ENCODE results near the gene RAB11FIP5. TPM values are rescaled to one million over a fixed set of nuclear protein-coding genes. Genes with fewer than 3 reads are reported as not detected.

RAB11FIP5 gene
- total RNA-seq, 2 experiments from 2014 or later: 4.8 to 4.9 TPM

DNA sequence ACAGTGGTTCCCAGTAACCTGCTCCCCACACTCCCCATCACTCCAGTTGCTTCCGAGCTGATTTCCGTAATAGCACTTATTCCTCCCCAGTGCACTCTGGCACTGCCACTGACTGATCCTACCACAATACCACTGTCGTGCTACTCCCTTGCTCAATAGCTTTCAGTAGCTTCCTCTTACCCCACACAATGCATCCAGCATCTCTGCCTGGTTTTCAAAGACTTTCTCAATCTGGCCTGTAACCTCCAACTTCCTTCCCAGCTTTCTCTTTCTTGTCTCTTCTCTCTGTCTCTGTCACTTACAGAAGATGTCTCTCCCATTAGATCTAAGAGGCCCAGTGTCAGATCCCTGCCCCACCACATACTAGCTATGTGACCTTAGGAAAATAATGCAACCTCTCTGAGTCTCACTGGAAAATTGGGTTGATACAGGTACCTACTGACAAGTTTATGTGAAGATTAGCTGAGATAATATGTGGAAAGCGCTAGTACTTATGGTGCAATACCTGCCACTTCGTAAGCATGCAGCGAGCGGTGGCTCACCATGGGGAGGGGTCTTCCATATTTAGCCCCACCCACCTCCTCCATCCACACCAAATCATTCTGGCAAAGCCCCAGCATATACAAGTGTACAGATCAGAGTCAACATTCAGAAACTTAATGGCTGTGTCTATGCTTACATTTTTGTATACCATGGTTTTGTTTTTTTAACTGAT, 77.9 kb downstream of the RAB11FIP5 start:
- POLR2A ChIA-PET: no interaction called here
- DNase-seq (no peak), ATAC-seq (ENCODE audit: low read depth) (no peak)
- Mint-ChIP-seq H3K9me3 (no peaks in the 10 kb centered on the region), H3K36me3 (no peaks in the 10 kb centered on the region), H3K27ac (no peak overlapping the region), H3K4me3 (no peak overlapping the region), H3K4me1 (no peaks in the 10 kb centered on the region), H3K27me3 (no peaks in the 10 kb centered on the region)

DNA sequence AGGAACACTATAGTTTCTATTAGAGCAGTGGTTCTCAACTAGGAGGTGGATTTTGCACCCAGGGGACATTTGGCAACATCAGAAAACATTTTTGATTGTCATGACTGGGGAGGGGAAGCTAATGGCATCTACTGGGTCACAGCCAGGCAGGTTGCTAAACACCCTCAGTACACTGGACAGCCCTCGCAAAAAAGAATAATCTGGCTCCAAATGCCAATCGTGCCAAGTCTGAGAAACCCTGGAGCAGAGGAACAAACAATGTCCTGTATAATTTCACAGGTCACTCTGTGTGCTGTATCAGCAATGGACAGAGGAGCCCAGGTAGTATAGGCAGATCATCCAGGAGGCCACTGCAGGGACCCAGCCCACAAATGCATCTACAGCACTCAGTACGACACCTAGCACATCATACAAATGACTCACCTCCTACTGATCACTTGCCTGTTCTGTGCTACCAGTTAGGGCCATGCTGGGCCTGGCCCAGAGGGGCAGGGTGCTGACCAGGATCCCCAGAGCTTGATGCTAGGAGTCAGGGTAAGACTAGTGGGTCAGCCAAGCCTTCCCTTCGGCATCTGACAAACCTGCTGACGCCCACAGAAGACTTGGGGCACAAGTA, 78.9 kb downstream of the RAB11FIP5 start:
- Mint-ChIP-seq H3K27me3 (no peaks in the 10 kb centered on the region), H3K27ac (no peak overlapping the region), H3K9me3 (no peaks in the 10 kb centered on the region), H3K36me3 (no peaks in the 10 kb centered on the region), H3K4me3 (no peak overlapping the region), H3K4me1 (no peaks in the 10 kb centered on the region)
- ATAC-seq (ENCODE audit: low read depth) (no peak), DNase-seq (no peak)
- POLR2A ChIA-PET: no interaction called here

DNA sequence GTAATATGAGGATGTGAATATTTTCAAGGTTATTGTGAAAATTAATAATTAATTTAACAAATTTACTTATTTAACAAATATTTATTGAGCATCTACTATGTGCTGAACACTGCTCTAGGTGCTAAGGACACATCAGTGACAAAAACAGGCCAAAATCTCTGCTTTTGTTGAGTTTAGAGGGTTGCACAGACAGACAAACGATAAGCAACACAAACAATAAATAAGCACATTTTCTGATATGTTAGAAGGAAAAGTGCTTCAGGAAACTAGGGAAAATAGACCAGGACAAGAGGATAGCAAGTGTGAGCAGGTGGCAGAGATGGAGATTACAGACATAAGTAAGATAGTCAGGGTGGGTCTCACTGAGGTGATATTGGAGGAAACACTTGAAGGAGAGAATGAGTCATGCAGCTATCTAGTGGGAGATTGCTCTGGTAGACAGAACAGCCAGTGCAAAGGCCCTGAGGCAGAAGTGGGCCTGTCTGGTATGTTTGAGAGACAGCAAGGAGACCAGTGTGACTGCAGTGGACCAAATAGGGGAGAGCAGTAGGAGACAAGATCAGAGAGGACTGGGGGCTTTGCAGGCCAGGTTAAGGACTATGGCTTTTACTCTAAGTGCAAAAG, 79.5 kb downstream of the RAB11FIP5 start:
- H3K27ac Mint-ChIP-seq: no peak overlapping the region

DNA sequence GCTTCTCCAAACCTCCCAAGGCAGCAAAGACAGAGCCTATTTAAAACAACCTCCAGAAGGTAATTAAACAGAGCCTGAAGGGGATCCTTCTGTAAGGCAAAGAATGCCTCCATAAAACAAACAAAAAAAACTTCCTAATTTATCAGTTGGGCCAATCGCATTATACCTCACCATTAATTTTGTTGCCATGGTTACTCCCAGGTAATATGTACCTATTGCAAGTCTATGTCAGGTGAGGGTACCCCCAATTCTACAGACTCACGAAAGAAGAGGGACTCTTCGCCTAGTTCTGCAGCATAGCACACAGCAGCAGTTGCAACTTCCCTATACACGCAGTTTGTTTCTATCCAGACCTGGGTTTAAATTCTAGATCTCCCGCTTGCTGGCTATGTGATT, 80.0 kb downstream of the RAB11FIP5 start:
- Mint-ChIP-seq H3K27ac (no peak overlapping the region), H3K27me3 (no peaks in the 10 kb centered on the region), H3K4me3 (no peak overlapping the region), H3K36me3 (no peaks in the 10 kb centered on the region), H3K9me3 (no peaks in the 10 kb centered on the region), H3K4me1 (no peaks in the 10 kb centered on the region)
- DNase-seq (no peak), ATAC-seq (ENCODE audit: low read depth) (no peak)
- POLR2A ChIA-PET: interaction anchor here (1.1 kb wide), 1 partner anchor 13 kb away, joined by 3 read pairs; no protein-coding TSS in a partner anchor

More for the DNA sequence above, 79.5 kb downstream of the RAB11FIP5 start:
- no peaks in the 10 kb centered on the region for H3K4me1 Mint-ChIP-seq
- H3K27me3 Mint-ChIP-seq: no peaks in the 10 kb centered on the region
- no peak for DNase-seq
- H3K36me3 Mint-ChIP-seq: no peaks in the 10 kb centered on the region
- ATAC-seq (ENCODE audit: low read depth): no peak
- POLR2A ChIA-PET: no interaction called here
- H3K9me3 Mint-ChIP-seq: no peaks in the 10 kb centered on the region
- no peak overlapping the region for H3K4me3 Mint-ChIP-seq

DNA sequence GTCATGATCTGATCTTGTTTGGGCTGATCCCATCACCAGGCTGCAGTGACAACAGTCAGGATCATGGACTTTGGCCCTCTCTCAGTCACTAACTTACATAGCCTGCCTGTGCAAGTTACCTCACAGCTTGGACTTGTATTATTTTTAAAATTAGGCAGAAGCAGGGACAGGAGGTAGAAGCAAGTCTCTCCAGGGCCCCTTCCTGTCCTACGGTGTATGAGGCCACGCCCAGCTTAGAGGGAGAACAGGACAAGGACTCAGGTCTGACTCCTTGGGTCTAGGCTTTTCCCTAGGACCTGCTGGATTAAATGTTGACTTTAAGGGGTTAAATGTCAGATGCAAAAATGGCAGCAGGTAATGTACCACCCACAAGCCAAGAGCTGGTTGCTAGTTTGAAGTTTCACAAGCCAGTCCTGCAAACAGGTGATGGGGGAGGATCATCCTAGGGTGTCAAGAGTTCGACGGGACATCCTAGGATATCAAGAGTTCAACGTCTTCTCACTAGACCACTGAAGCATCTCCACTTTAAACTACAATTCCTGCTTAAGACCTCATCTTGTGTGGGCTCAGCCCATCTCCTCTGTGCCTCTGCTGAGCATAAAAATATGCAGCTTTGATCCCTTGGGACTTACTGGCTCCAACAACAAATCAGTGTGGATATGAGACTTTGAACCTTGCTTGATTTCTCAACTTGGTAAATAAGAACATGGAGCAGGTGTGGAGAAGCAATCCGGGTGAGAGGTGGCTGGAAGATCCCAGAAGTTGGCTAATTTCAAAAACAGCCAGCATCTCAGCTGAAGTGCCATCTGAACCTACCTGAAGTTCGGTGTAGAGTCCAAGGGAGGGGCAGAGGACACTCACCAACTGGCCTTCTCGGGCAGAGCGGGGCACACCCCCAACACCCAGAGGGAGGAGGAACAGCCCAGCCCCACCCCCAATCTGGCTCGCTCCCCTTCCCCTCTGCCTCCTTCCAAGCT, 80.7 kb downstream of the RAB11FIP5 start:
- Mint-ChIP-seq H3K9me3 (no peaks in the 10 kb centered on the region), H3K27me3 (no peaks in the 10 kb centered on the region), H3K36me3 (no peaks in the 10 kb centered on the region), H3K27ac (no peak overlapping the region), H3K4me3 (no peak overlapping the region), H3K4me1 (no peaks in the 10 kb centered on the region)
- DNase-seq (no peak), ATAC-seq (ENCODE audit: low read depth) (no peak)
- POLR2A ChIA-PET: interaction anchor here (1.1 kb wide), 1 partner anchor 14 kb away, joined by 3 read pairs; no protein-coding TSS in a partner anchor

DNA sequence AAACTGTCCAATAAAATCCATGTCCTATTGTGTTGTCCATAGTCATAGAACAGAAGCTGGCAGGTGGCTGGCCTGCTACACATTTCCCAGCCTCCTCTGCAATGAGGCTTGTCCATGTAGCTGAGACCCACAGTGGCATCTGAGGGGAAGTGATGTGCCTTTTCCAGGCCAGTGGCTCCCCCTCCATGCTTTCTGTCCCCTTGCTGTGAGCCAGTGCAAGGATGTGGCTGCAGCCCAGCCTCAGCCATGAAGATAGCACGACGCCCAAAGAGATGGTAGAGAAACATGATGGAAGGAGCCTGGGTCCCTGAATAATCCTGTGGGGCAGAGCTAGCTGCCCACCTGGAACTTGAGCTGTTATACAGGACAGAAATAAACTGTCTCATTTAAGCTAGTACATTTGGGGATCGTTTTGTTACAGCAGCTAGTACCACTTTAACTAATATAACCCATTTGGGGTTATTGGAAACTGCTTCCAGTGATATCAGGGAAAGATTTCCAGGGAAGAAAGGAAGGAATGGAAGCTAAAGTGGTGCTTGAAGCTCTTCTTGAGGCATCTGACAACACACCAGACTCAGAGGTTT, 81.6 kb downstream of the RAB11FIP5 start:
- Mint-ChIP-seq H3K27me3 (no peaks in the 10 kb centered on the region), H3K4me3 (no peak overlapping the region), H3K27ac (no peak overlapping the region), H3K36me3 (no peaks in the 10 kb centered on the region), H3K4me1 (no peaks in the 10 kb centered on the region), H3K9me3 (no peaks in the 10 kb centered on the region)
- DNase-seq: no peak
- no peak for ATAC-seq (ENCODE audit: low read depth)
- POLR2A ChIA-PET: no interaction called here

DNA sequence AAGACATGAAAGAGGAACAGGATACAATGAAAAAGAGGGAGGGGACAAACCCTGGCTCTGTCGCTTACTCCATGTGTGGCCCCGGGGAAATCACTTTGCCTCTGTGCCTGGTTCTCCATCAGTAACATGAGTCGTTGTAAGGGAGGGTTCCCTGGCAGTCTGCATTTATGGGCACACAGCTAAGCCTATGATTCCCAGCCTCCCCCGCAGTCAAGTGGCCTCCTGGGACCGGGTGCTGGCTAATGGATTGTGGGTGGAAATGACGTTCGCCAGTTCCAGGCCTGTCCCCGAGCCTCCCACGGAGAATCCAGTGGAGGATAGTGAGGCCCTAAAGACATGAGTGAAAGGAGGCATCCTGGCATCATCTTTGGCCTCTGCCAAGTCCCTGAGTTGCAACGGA, 83.9 kb downstream of the RAB11FIP5 start:
- H3K4me1 Mint-ChIP-seq: no peaks in the 10 kb centered on the region
- H3K27ac Mint-ChIP-seq: no peak overlapping the region
- ATAC-seq (ENCODE audit: low read depth) (no peak), DNase-seq (no peak)
- H3K36me3 Mint-ChIP-seq: no peaks in the 10 kb centered on the region
- H3K4me3 Mint-ChIP-seq: no peak overlapping the region
- H3K9me3 Mint-ChIP-seq: no peaks in the 10 kb centered on the region
- H3K27me3 Mint-ChIP-seq: no peaks in the 10 kb centered on the region
- POLR2A ChIA-PET: no interaction called here

DNA sequence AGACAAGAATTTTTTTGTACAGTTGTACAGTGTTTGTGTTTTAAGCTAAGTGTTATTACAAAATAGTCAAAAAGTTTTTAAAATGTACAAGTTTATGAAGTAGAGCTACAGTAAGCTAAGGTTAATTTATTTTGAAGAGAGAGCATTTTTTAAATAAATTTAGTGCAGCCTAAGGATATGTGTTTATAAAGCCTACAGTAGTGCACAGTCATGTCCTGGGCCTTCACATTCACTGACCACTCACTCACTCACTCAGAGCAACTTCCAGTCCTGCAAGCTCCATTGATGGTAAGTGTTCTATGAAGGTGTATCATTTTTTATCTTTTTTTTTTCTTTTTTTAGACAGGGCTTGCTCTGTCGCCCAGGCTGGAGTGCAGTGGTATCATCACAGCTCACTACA, 85.4 kb downstream of the RAB11FIP5 start:
- H3K4me1 Mint-ChIP-seq: no peaks in the 10 kb centered on the region
- H3K27ac Mint-ChIP-seq: no peak overlapping the region
- no peak overlapping the region for H3K4me3 Mint-ChIP-seq
- no peaks in the 10 kb centered on the region for H3K27me3 Mint-ChIP-seq
- POLR2A ChIA-PET: no interaction called here
- H3K9me3 Mint-ChIP-seq: no peaks in the 10 kb centered on the region
- DNase-seq (no peak), ATAC-seq (ENCODE audit: low read depth) (no peak)
- no peaks in the 10 kb centered on the region for H3K36me3 Mint-ChIP-seq

DNA sequence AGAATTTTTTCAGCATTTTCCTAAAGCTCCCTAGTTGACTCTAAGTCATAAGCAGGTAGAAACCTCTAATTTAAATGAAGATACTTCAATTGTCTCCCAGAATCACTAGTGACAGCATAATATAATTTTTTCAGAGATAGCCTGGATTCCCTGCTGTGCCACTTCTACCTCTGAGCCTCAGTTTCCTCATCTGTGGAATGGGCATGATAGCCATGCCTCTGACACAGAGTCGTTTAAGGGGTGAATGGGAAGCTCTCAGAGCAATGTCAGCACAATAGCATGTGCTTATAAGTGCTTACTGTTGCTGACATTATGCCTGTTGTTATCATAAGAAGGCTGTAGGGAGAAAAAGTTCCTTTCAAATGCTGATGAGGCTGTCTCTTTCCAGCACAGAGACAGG, 89.3 kb downstream of the RAB11FIP5 start:
- no peak for ATAC-seq (ENCODE audit: low read depth)
- H3K9me3 Mint-ChIP-seq: no peaks in the 10 kb centered on the region

More for the DNA sequence above, 89.3 kb downstream of the RAB11FIP5 start:
- Mint-ChIP-seq H3K36me3 (no peaks in the 10 kb centered on the region), H3K27ac (no peak overlapping the region), H3K4me1 (no peaks in the 10 kb centered on the region), H3K4me3 (no peak overlapping the region), H3K27me3 (no peaks in the 10 kb centered on the region)
- DNase-seq: no peak
- POLR2A ChIA-PET: no interaction called here

Other genes with a start within 250 kb of the RAB11FIP5 start
- gene SPR, start 225.5 kb downstream of the RAB11FIP5 start, total RNA-seq: under 1 TPM; 0.60 to 0.80 TPM
- not detected for gene EMX1, start 195.4 kb downstream of the RAB11FIP5 start, total RNA-seq
- gene SFXN5, start 41.2 kb downstream of the RAB11FIP5 start, total RNA-seq: 10 to 100 TPM; 11.9 to 13.3 TPM
- gene NOTO, start 89.6 kb upstream of the RAB11FIP5 start, total RNA-seq: not detected
- 10 to 100 TPM; 18.2 to 26.9 TPM for gene SMYD5, start 101.3 kb upstream of the RAB11FIP5 start, total RNA-seq
- 10 to 100 TPM; 11.6 to 12.5 TPM for gene PRADC1, start 120.3 kb upstream of the RAB11FIP5 start, total RNA-seq
- 100 to 1,000 TPM; 243 to 271 TPM for gene CCT7, start 121.4 kb upstream of the RAB11FIP5 start, total RNA-seq
- gene FBXO41, start 171.5 kb upstream of the RAB11FIP5 start, total RNA-seq: 10 to 100 TPM; 33.6 to 35.7 TPM
- gene EGR4, start 180.6 kb upstream of the RAB11FIP5 start, total RNA-seq: not detected

All from activated naive CD8-positive, alpha-beta T cell treated with anti-CD3 and anti-CD28 coated beads, Interleukin-2, amount 10 ng/mL, durations not matched to agents 7 days and 5 days (primary cell).